ENCODE data around the gene CTDSP1.

CTDSP1 gene

DNA sequence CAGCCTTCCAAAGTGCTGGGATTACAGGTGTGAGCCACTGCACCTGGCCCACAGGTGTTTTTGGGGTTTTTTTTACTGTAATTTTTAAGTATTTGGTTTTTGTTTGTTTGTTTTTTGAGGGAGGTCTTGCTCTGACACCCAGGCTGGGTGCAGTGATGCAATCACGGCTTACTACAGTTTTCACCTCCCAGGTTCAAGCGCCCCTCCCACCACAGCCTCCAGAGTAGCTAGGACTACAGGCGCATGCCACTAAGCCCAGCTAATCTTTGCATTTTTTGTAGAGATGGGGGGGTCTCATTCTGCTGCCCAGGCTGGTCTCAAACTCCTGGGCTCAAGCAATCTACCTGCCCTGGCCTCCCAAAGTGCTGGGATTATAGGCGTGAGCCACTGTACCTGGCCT lies 24.9 kb upstream of the CTDSP1 start:
- Histone ChIP-seq H3K4me3 (ENCODE audit: low read depth in 1 of 2, low read length in 1 of 2) (no peak overlapping the region), H3K27me3 (no peaks in the 10 kb centered on the region), H3K36me3 (no peaks in the 10 kb centered on the region), H3K27ac (no peak overlapping the region), H3K9me3 (no peaks in the 10 kb centered on the region), H3K4me1 (ENCODE audit: control insufficient read depth in 1 of 2, insufficient read depth in 1 of 2, low read depth in 1 of 2, low read length in 1 of 2) (peaks cover 69 to 73% of the 10 kb centered on the region in 2 experiments)
- TF ChIP-seq, protein P1, sequence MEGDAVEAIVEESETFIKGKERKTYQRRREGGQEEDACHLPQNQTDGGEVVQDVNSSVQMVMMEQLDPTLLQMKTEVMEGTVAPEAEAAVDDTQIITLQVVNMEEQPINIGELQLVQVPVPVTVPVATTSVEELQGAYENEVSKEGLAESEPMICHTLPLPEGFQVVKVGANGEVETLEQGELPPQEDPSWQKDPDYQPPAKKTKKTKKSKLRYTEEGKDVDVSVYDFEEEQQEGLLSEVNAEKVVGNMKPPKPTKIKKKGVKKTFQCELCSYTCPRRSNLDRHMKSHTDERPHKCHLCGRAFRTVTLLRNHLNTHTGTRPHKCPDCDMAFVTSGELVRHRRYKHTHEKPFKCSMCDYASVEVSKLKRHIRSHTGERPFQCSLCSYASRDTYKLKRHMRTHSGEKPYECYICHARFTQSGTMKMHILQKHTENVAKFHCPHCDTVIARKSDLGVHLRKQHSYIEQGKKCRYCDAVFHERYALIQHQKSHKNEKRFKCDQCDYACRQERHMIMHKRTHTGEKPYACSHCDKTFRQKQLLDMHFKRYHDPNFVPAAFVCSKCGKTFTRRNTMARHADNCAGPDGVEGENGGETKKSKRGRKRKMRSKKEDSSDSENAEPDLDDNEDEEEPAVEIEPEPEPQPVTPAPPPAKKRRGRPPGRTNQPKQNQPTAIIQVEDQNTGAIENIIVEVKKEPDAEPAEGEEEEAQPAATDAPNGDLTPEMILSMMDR (IDR thresholded peaks at IDR 0.05): no peak

DNA sequence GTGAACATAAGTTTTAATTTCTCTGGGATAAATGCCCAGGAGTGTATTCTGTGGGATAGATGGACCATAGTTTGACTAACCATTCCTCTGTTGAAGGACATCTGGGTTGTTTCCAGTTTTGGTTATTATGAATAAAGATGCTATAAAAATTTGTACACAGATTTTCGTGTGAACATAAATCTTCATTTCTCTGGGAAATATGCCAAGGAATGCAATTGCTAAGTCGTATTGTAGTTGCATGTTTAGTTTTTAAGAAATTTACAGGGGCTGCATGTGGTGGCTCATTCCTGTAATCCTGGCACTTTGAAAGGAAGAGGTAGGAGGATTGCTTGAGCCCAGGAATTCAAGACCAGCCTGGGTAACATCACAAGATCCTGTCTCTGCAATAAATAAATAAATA lies 24.5 kb upstream of the CTDSP1 start:
- Histone ChIP-seq H3K27ac (no peak overlapping the region), H3K4me3 (ENCODE audit: low read depth in 1 of 2, low read length in 1 of 2) (no peak overlapping the region), H3K9me3 (no peaks in the 10 kb centered on the region), H3K4me1 (ENCODE audit: control insufficient read depth in 1 of 2, insufficient read depth in 1 of 2, low read depth in 1 of 2, low read length in 1 of 2) (peaks cover 65 to 71% of the 10 kb centered on the region in 2 experiments), H3K36me3 (no peaks in the 10 kb centered on the region), H3K27me3 (no peaks in the 10 kb centered on the region)
- TF ChIP-seq, protein P1 (IDR thresholded peaks at IDR 0.05): no peak

DNA sequence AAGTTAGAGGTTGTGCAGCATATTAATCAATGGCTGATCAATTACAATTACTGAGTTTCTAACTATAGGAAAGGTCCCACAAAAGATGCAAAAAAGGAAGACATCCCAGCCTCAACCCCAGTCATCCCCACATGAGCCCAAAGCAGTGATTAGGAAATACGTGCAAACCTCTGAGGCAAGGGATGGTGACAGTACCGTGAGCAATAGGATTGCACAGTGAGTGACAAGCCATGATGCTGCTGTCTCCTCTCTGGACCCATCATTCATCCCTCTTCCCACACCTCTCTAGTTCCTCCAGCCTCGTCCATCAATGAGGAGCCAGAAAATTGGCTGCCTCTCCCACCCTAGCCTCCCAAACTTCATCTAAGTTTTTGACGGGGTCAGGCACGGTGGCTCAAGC lies 21.6 kb upstream of the CTDSP1 start:
- Histone ChIP-seq H3K36me3 (no peaks in the 10 kb centered on the region), H3K9me3 (no peaks in the 10 kb centered on the region), H3K27ac (peak overlapping the region; percentile 98), H3K4me3 (ENCODE audit: low read depth in 1 of 2, low read length in 1 of 2) (no peak overlapping the region), H3K27me3 (no peaks in the 10 kb centered on the region), H3K4me1 (ENCODE audit: control insufficient read depth in 1 of 2, insufficient read depth in 1 of 2, low read depth in 1 of 2, low read length in 1 of 2) (peaks cover 55 to 69% of the 10 kb centered on the region in 2 experiments)
- TF ChIP-seq, protein P1 (IDR thresholded peaks at IDR 0.05): no peak

DNA sequence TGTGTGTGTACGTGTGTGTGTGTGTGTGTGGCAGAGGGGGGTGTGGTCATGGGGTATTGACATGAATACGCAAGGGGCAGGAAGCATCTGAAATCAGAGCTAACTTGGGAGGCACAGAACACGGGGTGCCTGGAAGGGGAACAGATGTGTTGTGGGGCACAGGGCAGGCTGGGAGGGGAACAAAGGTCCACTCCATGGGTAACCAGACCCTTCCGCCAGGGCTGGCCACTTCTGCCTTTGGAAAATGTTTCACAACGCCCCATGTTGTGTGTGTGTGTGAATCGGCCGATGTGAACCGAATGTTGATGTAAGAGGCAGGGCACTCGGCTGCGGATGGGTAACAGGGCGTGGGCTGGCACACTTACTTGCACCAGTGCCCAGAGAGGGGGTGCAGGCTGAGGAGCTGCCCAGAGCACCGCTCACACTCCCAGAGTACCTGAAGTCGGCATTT lies 17.7 kb upstream of the CTDSP1 start, which contains the start of gene SLC11A1:
SLC11A1 (plus strand) TSS at position 358 of the 451 bp plus-strand sequence. CDS start 96 bp downstream, outside the sequence.
- TF ChIP-seq, protein P1 (IDR thresholded peaks at IDR 0.05): peak; percentile 77
- peak within 1 kb of the TSS; percentile 76 to 100 for H3K4me3 ChIP-seq (ENCODE audit: low read depth in 1 of 2, low read length in 1 of 2)
- H3K4me1 ChIP-seq (ENCODE audit: control insufficient read depth in 1 of 2, insufficient read depth in 1 of 2, low read depth in 1 of 2, low read length in 1 of 2): peaks cover 83 to 94% of the 10 kb centered on the region in 2 experiments
- H3K36me3 ChIP-seq: peaks cover 35% of the 10 kb centered on the region
- H3K27me3 ChIP-seq: no peaks in the 10 kb centered on the region
- H3K27ac ChIP-seq: peak within 1 kb of the TSS; percentile 98
- no peaks in the 10 kb centered on the region for H3K9me3 ChIP-seq

DNA sequence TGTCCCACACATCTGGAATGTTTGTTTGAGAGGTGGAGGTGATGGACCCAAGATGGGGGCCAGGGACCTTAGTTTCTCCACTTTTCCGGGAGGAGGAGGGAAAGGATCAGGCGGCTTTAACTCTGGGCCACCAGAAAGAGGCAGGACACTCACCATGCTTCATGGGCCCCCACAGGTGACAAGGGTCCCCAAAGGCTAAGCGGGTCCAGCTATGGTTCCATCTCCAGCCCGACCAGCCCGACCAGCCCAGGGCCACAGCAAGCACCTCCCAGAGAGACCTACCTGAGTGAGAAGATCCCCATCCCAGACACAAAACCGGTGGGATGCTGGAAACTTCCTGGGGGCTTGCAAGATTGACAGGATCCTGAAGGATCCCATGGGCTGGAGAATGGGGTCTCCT lies 16.9 kb upstream of the CTDSP1 start:
- Histone ChIP-seq H3K27me3 (no peaks in the 10 kb centered on the region), H3K4me3 (ENCODE audit: low read depth in 1 of 2, low read length in 1 of 2) (peak overlapping the region; percentile 76 to 100), H3K9me3 (no peaks in the 10 kb centered on the region), H3K4me1 (ENCODE audit: control insufficient read depth in 1 of 2, insufficient read depth in 1 of 2, low read depth in 1 of 2, low read length in 1 of 2) (peaks cover 83 to 94% of the 10 kb centered on the region in 2 experiments), H3K27ac (peak overlapping the region; percentile 98), H3K36me3 (peaks cover 43% of the 10 kb centered on the region)
- TF ChIP-seq, protein P1 (IDR thresholded peaks at IDR 0.05): no peak

Measured in neutrophil (primary cell).